Stimulated activated CD8-positive, alpha-beta memory T cell treated with anti-CD3 and anti-CD28 coated beads, Interleukin-4, amount 100 ng/mL, for 24 hours (primary cell): ENCODE results near the gene PRMT9.

Source experiments
- DNase-seq: peaks from one replicate; pipeline ENCODE4 v3.0.0-alpha.2; 2020; ENCODE audit warnings: low read depth

PRMT9 gene

GRCh38 chr4:147617841-147618691 lies 65.9 kb downstream of the PRMT9 start:
- no peak for DNase-seq

GRCh38 chr4:147617173-147617840 lies 66.7 kb downstream of the PRMT9 start, which contains the start of gene TMEM184C:
Gene TMEM184C, plus strand, starts transcription at chr4:147617397. Its CDS starts 560 bp downstream, at chr4:147617957.
- DNase-seq = peak; percentile 98

DNA sequence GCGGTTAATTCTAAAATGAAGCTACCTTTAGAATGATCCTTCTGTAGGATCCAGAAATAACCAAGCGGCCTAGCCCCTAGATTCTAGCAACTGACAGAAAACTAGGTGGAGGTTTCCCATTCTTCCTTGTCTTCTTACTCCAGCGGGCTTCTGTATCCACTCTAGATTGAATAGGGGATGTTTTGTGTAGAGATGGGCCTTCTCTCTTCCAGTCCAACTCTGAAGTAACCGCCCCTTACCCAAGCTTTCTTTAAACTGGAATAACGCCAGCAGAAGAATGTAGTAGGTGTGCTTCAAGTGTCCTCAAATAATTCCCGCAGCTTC lies 67.2 kb downstream of the PRMT9 start:
- DNase-seq = no peak

DNA sequence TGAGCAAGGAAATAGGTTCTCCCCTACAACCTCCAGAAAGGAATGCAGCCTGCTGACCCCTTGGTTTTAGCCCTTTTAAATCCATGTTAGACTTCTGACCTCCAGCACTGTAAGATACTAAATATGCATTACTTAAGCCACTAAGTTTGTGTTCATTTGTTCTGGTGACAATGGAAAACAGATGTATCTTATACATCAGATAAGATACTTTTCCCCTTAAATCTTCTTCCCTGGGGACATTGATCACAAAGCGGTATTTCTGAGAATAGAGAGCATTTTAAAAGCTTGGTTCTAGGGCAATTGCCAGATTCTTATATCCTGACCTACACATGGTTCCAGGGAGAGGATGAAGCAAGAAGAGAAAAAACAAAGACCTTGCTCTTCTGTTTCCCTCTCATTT lies 73.3 kb downstream of the PRMT9 start:
- no peak for DNase-seq

DNA sequence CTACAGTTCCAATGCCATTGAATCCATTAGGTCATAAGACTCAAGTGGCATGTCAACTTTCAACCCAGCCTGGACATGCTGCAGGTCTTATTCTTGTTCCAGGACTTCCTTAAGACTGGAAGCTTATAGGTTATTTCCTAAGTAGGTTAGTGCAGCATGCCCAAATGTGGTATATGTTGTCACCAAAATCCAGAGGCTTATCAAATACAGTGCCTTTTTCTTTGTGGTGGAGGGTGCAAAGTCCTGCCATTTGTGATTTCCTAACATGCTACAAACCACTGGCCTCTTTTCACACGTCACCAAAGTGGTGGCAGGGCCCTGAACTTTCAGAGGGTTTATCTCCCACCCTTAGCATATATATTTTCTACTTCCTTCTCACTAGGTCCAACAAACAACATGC lies 76.5 kb downstream of the PRMT9 start:
- no peak for DNase-seq

- DNase-seq = no peak
Measured at GRCh38 chr4:147605499-147605898, 78.5 kb downstream of the PRMT9 start.

GRCh38 chr4:147599769-147600168 lies 84.2 kb downstream of the PRMT9 start:
- DNase-seq = no peak

GRCh38 chr4:147599206-147599605 lies 84.8 kb downstream of the PRMT9 start:
- no peak for DNase-seq

- no peak for DNase-seq
Measured at GRCh38 chr4:147597561-147597960, 86.4 kb downstream of the PRMT9 start.

DNA sequence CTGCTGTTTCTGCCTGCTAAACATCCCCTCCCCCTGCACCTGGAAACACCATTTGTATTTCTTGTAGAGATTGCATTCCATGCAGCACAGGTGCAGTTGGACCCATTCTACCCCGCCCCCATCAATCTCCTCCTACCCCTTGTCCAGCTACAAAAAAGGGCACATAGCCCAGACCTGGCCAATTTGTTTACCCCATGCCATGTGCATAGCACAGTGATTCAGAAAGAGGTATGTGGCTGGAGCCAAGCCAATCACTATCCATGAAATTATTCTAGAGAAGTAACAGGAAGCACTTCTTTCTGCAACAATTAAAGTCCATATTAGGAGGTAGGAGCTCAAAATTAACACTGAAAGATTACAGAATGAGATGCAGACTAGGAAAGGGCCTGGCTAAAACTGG lies 87.0 kb downstream of the PRMT9 start:
- DNase-seq = no peak

DNA sequence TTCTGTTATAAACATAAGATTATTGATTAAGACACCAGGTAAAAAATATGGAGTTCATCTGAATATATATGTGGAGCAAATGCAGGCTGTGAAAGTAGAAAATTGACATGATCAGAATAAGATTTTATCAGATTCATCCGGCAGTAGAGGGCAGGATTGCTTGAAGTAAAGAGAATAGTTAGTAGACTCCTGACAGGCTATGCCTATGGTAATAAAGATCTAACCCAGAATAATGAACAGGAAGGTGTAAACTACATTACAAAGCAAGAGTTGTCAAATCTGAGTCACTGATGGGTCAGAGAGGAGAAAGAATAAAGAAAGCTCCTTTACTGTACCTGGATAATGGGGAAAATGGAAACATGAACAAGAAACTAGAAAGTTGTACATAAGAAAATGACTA lies 87.6 kb downstream of the PRMT9 start:
- DNase-seq = no peak

- DNase-seq = no peak
Measured at GRCh38 chr4:147594578-147594977, 89.4 kb downstream of the PRMT9 start.

- DNase-seq = no peak
Measured at GRCh38 chr4:147594107-147594506, 89.9 kb downstream of the PRMT9 start.

- DNase-seq = no peak
Measured at GRCh38 chr4:147591106-147591505, 92.9 kb downstream of the PRMT9 start.

DNA sequence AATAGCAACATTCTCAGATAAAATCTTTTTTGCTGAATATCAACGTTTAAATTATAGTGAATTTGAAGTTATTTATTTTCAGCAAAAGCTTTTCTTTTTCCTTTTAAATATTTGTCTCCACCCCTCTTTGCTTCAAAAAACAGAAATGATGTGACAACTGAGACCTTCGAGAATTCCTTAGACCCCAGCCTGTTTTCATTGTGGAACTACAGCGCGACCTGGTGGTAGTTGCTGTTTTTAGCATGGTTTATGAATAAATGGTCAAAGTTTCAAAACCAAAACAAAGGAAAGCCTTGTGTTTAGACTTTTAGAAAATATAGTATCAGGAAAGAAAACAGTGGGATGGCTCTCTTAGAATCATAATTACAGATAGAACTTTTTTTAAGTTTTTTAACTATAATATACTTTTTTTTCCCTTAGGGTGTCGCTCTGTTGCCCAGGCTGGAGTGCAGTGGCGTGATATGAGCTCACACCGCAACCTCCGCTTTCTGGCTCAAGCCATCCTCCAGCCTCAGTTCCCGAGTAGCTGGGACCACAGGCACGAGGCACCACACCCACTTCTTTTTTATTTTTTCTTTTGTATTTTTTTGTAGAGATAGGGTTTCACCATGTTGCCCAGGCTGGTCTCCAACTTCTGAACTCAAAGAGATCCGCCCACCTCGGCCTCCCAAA lies 93.6 kb downstream of the PRMT9 start:
- peak; percentile 7 for DNase-seq

DNA sequence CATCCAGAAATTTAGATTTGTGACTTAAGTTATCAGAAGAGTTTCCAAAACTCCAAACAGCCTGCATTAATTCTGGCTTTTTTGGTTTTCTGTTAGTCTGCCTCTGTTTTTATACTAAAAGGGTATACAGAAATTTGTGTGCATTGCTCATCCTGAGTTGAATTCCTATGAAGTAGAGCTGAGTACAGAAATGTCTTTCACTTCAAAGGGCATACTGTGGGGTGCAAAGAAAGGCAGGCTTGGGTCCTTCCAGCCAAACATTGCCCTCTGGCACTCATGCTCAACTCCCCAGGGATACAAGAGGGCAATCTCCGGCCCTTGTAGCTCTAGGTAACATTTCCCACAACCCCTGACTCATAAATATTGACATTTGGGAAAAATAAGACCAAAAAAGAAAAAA lies 94.4 kb downstream of the PRMT9 start:
- DNase-seq = no peak
